Adrenal gland (tissue), 12 donors: ENCODE measurements around the gene PIK3R2. TPM values are rescaled to one million over a fixed set of nuclear protein-coding genes. Genes with fewer than 3 reads are reported as not detected.
A peak's percentile ranks its signal among the peaks of the same experiment; 100 is the strongest.

Experiments
- DNase-seq, 7 donors: peaks; one replicate each; pipeline ENCODE4 v3.0.0-alpha.2; 2019 to 2020
- H3K27ac ChIP-seq, 5 donors: fragments of 200-600 bp; sonication (generic) in 4 of 5; 1 replicate in 3 of 5; 2 replicates in 2 of 5; pipeline versions ENCODE4 v1.5.1 to v1.8.0; 2016 to 2020; ENCODE audit warnings: mild to moderate bottlenecking in 1 of 5
- H3K27me3 ChIP-seq: fragments of 200-600 bp; 2 replicates; pipeline ENCODE4 v1.8.0; 2021
- H3K36me3 ChIP-seq, 2 donors: fragments of 200-600 bp; replicated peaks in 1 of 2; 1 replicate in 1 of 2; 2 replicates in 1 of 2; pipeline versions ENCODE4 v1.5.1 to v1.8.0; 2018 to 2022
- H3K4me1 ChIP-seq, 2 donors: fragments of 200-600 bp; replicated peaks in 1 of 2; 1 replicate in 1 of 2; 2 replicates in 1 of 2; pipeline versions ENCODE4 v1.5.1 to v1.8.0; 2018 to 2021
- H3K4me3 ChIP-seq, 4 donors: fragments of 200-600 bp; sonication (generic) in 3 of 4; one replicate each; pipeline ENCODE4 v1.5.1; 2016 to 2018
- H3K9me3 ChIP-seq, 3 donors: fragments of 200-600 bp; sonication (generic) in 1 of 3; replicated peaks in 1 of 3; 1 replicate in 2 of 3; 2 replicates in 1 of 3; pipeline versions ENCODE4 v1.5.1 to v1.8.0; 2016 to 2021
- POLR2A ChIP-seq, 2 donors: fragments of 450-650 bp; IDR thresholded peaks; one replicate each; pipeline ENCODE4 v1.6.1; 2017; ENCODE audit warnings: antibody characterized with exemption in 2 of 2, mild to moderate bottlenecking in 2 of 2, moderate library complexity in 1 of 2
- WGBS, 4 donors: extraction: QIAGEN DNeasy Blood & Tissue Kit in 2 of 4; methylation state at CpG; one replicate each; pipeline versions ENCODE4 v1.1.5 to v1.1.7; 2013 to 2017; 5-methylcytosine and 5-hydroxymethylcytosine counted together
- intact Hi-C, 2 donors: fragments of 100-400 bp; cut with DNase I; formaldehyde crosslinking; loops; one replicate each; pipeline versions ENCODE4 v1.14.1 to v1.15.0; 2022 to 2023
- polyA plus RNA-seq, 3 donors: library from polyadenylated mRNA; stranded (reverse); fragments of 200-250 nt in 2 of 3; fragments of 350-450 nt in 1 of 3; fragmentation: Illumina TruSeq in 1 of 3; extraction: RNeasy Lipid Tissue Mini Kit (QIAGEN cat#74804) in 1 of 3; gene quantifications; one replicate each; pipeline ENCODE4 v1.2.3, GENCODE V29; 2013 to 2014
- total RNA-seq, 9 donors: library from RNA; depleted of rRNA in 4 of 9; stranded (reverse); fragments of >200 nt in 4 of 9; fragments of 120-200 nt in 1 of 9; fragmentation: NEBNext Ultra II Directional in 1 of 9; extraction: Animal tissue kit (Norgen Biotek cat#: 25700) in 1 of 9; gene quantifications; one replicate each; pipeline versions ENCODE4 v1.1.0 to v1.2.4, GENCODE V29; 2013 to 2023
- TF ChIP-seq, protein P1 (sequence below), 6 experiments: fragments of 450-650 bp in 4 of 6; fragments of 200-600 bp in 2 of 6; sonication (generic) in 1 of 6; IDR thresholded peaks; 1 replicate in 5 of 6; 2 replicates in 1 of 6; pipeline versions ENCODE4 v1.5.1 to v1.8.0; 2016 to 2021; ENCODE audit warnings: antibody characterized with exemption in 6 of 6, mild to moderate bottlenecking in 2 of 6, moderate library complexity in 1 of 6
- donor health status: healthy with polysubstance abuse.
- donor health status: Bipolar disorder and iron deficiency.
- donor health status: DM: yes; HTN: yes; CAD: no.
- donor health status: DM: no; HTN: no; CAD: no.
- donor health status: DM: no; HTN: no; CAD: no.
- donor health status: DM: yes; HTN: yes; CAD: no.

The PIK3R2 gene
- total and polyA plus RNA-seq, 12 donors, result 6.7 to 124 (median 58.5) TPM

DNA sequence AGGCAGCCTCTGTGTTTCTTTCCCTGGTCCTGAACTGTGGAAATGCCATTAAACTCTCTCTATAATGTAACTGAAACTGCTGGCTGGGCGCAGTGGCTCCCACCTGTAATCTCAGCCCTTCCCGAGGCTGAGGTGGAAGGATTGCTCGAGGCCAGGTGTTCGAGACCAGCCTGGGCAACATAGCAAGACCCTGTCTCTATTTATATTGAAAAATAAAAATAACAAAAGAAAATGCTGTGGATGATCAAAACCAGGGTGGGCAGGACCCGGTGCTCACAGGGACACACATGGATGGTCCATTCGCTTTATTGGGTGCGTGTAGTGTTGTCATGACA, 43.5 kb downstream of the PIK3R2 start:
- Histone ChIP-seq H3K4me3 (no peak overlapping the region), H3K9me3 (no peaks in the 10 kb centered on the region), H3K36me3 (peaks cover 0 to 33% of the 10 kb centered on the region in 2 donors), H3K4me1 (peaks cover 15 to 19% of the 10 kb centered on the region in 2 donors), H3K27me3 (no peaks in the 10 kb centered on the region), H3K27ac (peak overlapping the region in 1 of 5 donors; percentile 39)
- no peak for TF ChIP-seq POLR2A (IDR thresholded peaks at IDR 0.05)
- TF ChIP-seq, protein P1, sequence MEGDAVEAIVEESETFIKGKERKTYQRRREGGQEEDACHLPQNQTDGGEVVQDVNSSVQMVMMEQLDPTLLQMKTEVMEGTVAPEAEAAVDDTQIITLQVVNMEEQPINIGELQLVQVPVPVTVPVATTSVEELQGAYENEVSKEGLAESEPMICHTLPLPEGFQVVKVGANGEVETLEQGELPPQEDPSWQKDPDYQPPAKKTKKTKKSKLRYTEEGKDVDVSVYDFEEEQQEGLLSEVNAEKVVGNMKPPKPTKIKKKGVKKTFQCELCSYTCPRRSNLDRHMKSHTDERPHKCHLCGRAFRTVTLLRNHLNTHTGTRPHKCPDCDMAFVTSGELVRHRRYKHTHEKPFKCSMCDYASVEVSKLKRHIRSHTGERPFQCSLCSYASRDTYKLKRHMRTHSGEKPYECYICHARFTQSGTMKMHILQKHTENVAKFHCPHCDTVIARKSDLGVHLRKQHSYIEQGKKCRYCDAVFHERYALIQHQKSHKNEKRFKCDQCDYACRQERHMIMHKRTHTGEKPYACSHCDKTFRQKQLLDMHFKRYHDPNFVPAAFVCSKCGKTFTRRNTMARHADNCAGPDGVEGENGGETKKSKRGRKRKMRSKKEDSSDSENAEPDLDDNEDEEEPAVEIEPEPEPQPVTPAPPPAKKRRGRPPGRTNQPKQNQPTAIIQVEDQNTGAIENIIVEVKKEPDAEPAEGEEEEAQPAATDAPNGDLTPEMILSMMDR (IDR thresholded peaks at IDR 0.05), result no peak
- intact Hi-C loops, result no loop called here
- no peak for DNase-seq
- WGBS, 4 donors, result 80 to 91% (median 83%) methylated on average over 7 of the region's 7 CpGs

DNA sequence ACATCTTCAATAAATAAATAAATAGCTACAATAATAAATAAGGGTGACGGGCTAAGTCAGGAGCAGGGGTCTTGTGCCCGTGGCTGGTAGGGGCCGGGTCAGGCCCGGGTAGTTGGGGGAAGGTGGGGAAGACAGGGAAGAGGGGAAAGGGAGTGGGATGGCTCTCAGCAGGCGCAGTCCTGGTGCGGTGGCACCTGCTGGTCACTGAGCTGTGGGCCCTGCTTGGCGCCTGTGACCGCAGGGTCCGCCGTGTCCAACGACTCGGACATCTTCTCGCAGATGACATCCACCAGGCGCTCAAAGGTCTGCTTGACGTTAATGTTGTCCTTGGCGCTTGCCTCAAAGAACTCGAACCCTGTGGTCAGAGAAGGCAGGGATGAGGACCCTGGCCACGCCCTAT, 44.3 kb downstream of the PIK3R2 start:
- 91 to 95% (median 92%) methylated on average over 7 to 18 of the region's 18 CpGs for WGBS, 4 donors
- no peak for TF ChIP-seq POLR2A (IDR thresholded peaks at IDR 0.05)
- TF ChIP-seq, protein P1 (IDR thresholded peaks at IDR 0.05), result no peak

DNA sequence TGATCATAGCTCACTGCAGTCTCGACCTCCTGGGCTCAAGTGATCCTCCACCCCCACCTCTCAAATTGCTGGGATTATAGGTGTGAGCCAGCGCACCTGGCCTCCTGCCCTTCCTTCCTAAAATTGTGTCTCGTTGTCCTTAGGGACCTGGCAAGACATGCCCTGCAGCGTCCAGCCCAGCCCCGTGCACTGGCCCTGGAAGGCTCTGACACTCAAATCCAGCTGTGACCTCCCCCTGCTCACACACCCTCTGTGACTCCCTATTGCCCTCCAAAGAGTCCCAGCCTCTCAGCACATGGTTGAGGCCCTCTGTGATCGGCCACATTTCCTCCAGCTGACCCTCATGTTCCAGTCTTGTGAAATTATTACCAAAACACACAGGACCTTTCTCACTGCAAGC, 45.0 kb downstream of the PIK3R2 start:
- TF ChIP-seq, protein P1 (IDR thresholded peaks at IDR 0.05), result no peak
- TF ChIP-seq POLR2A (IDR thresholded peaks at IDR 0.05), result no peak
- Histone ChIP-seq H3K4me3 (no peak overlapping the region), H3K36me3 (peaks cover 0 to 33% of the 10 kb centered on the region in 2 donors), H3K4me1 (peaks cover 19 to 22% of the 10 kb centered on the region in 2 donors), H3K27me3 (no peaks in the 10 kb centered on the region), H3K9me3 (no peaks in the 10 kb centered on the region), H3K27ac (no peak overlapping the region)
- intact Hi-C loops, result no loop called here
- DNase-seq, result no peak
- 63 to 83% (median 78%) methylated on average over 6 of the region's 6 CpGs for WGBS, 4 donors

More for the DNA sequence above, 44.3 kb downstream of the PIK3R2 start:
- H3K9me3 ChIP-seq, result no peaks in the 10 kb centered on the region
- intact Hi-C loops, result no loop called here
- H3K4me3 ChIP-seq, result no peak overlapping the region
- DNase-seq, result no peak
- H3K27ac ChIP-seq, result no peak overlapping the region
- H3K4me1 ChIP-seq, result peaks cover 15% of the 10 kb centered on the region in 2 donors
- H3K36me3 ChIP-seq, result peaks cover 0 to 33% of the 10 kb centered on the region in 2 donors
- H3K27me3 ChIP-seq, result no peaks in the 10 kb centered on the region

DNA sequence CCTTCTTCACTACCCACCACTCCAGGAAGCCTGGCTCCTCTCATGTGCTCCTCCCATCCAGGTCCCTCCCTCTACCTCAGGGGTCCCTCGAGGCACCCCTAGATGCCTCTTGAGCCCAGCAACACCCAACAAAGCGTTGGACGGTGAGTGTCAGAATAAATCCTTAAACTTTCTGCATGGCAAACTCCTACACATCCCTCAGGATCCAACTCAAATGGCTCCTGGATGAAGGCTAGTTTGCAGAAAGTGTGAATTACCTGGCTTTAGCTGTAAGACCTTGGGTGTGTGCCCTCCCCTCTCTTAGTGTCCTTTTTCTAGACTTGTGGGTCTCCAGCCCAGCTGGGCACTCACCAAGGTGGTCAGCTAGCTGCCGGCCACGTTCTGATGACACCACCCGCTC, 45.4 kb downstream of the PIK3R2 start:
- H3K9me3 ChIP-seq, result no peaks in the 10 kb centered on the region
- 91 to 95% (median 93%) methylated on average over 6 of the region's 6 CpGs for WGBS, 4 donors
- H3K27me3 ChIP-seq, result no peaks in the 10 kb centered on the region
- no peak for TF ChIP-seq POLR2A (IDR thresholded peaks at IDR 0.05)
- TF ChIP-seq, protein P1 (IDR thresholded peaks at IDR 0.05), result no peak
- no peak overlapping the region for H3K27ac ChIP-seq
- DNase-seq, result no peak
- intact Hi-C loops, result no loop called here
- no peak overlapping the region for H3K4me3 ChIP-seq
- H3K36me3 ChIP-seq, result peaks cover 0 to 33% of the 10 kb centered on the region in 2 donors
- peaks cover 23 to 26% of the 10 kb centered on the region in 2 donors for H3K4me1 ChIP-seq
